HG02938 (cell line): ENCODE data around the gene NEURL3.
"Not testable (repeated sequence)": the region's sequence is repeated elsewhere in the genome, so short reads cannot be mapped to it uniquely, and the experiment has no call there.

Experiments used
- ATAC-seq: cut with Tn5 transposase; IDR thresholded peaks from one replicate; pipeline ENCODE4 v1.9.1; 2021; ENCODE audit warnings: mild to moderate bottlenecking, moderate library complexity; ENCODE audit not compliant: unreplicated experiment

The NEURL3 gene

GRCh38 chr2:96505231-96505889 is at the start of gene NEURL3:
NEURL3 (minus strand) TSS chr2:96505357; CDS start chr2:96505286, 71 bp downstream.
- ATAC-seq, result no peak

- ATAC-seq, result no peak
Observed at GRCh38 chr2:96554293-96555145, 49.4 kb upstream of the NEURL3 start.

- not testable (repeated sequence) for ATAC-seq
Observed at GRCh38 chr2:96553957-96554292, 48.8 kb upstream of the NEURL3 start.

- no peak for ATAC-seq
Observed at GRCh38 chr2:96553176-96553956, 48.2 kb upstream of the NEURL3 start.

GRCh38 chr2:96552315-96553175 is 47.4 kb upstream of the NEURL3 start:
- ATAC-seq, result no peak

GRCh38 chr2:96551605-96552314 is 46.6 kb upstream of the NEURL3 start:
- no peak for ATAC-seq

- ATAC-seq, result no peak
Observed at GRCh38 chr2:96550787-96551604, 45.8 kb upstream of the NEURL3 start.

GRCh38 chr2:96549967-96550786 is 45.0 kb upstream of the NEURL3 start:
- no peak for ATAC-seq

- ATAC-seq, result no peak
Observed at GRCh38 chr2:96549466-96549785, 44.3 kb upstream of the NEURL3 start.

- ATAC-seq, result no peak
Observed at GRCh38 chr2:96548558-96549465, 43.7 kb upstream of the NEURL3 start.

GRCh38 chr2:96547731-96548171 is 42.6 kb upstream of the NEURL3 start:
- ATAC-seq, result no peak

GRCh38 chr2:96547203-96547641 is 42.1 kb upstream of the NEURL3 start:
- no peak for ATAC-seq

GRCh38 chr2:96546797-96547196 is 41.6 kb upstream of the NEURL3 start:
- no peak for ATAC-seq

GRCh38 chr2:96546321-96546720 is 41.2 kb upstream of the NEURL3 start:
- no peak for ATAC-seq

- no peak for ATAC-seq
Observed at GRCh38 chr2:96542357-96542977, 37.3 kb upstream of the NEURL3 start.

GRCh38 chr2:96541398-96542152 is 36.4 kb upstream of the NEURL3 start:
- ATAC-seq, result no peak
